Left renal pelvis (tissue), 4 donors: ENCODE data around the gene EDN2. TPM values are rescaled to one million over a fixed set of nuclear protein-coding genes. Genes with fewer than 3 reads are reported as not detected.

Experiments
- DNase-seq, 4 donors: peaks; one replicate each; pipeline ENCODE4 v3.0.0-alpha.2; 2013; ENCODE audit warnings: low read depth in 4 of 4, low spot score in 3 of 4
- polyA plus RNA-seq, 4 donors: library from polyadenylated mRNA; unstranded; fragments of 120-200 nt; gene quantifications; one replicate each; pipeline ENCODE4 v1.2.1, GENCODE V29; 2013; ENCODE audit not compliant: insufficient read length in 4 of 4

The EDN2 gene
- 1 to 10 TPM in 2 of 4 donors, under 1 TPM in 2; 0.11 to 6.6 (median 1.8) TPM for polyA plus RNA-seq

DNA sequence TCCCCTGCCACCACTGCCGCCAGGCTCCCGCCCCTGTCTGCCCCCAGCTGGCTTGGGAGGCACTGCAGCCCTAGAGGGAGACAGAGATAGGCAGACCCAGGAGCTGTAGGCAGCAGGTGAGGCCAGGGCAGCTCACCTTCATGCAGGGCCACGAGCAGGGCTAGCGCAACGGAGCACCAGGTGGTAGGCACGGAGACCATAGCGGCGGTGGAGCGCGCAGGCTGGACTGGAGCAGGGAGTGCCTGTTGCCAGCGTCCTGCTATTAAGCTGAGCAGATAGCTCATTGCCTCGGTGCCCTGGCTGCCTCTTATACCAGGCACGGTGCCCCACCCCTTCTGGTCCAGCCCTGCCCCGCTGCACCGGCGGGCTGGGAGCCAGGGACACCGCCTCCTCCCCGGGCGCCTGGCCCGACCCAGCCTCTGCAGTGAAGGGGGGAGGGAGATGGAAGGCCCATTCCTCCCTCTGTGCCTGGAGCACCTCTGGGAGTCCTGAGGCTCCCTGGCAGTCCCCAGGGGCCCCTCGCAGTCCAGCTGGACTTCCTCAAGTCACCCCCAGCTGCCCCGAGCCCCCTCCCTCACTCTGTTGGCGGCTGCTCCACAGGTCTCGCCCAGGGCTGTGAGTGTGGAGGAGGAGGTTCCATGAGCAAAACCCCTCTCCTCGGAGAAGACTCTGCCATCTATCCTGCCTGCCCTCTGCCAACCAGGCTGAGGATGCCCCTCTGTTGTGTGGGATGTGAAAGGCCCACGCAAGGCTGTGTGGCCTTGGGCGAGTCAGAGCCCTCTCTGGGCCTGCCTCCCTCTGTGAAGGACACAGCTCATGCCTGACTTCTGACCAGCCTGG is at the start of gene EDN2:
Gene EDN2 (minus strand): TSS at position 282 of the 840 bp plus-strand sequence. CDS start 82 bp downstream, at position 200.
- no peak for DNase-seq

DNA sequence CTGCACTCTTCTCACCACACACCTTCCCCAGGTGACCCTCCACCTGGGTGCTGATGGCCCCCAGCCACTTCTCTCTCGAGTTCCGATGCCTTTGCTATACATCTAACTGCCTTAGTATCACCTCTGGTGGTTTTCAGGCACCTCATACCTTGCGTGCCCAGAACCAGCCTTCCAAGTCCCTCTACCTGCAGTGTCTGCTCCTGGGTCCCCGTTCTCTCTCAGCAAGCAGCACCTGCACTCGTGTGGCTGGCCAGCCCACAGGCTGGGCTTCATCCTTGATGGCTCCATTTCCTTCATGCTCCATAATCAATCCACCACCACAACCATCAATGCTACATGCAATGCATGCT is 49.2 kb upstream of the EDN2 start:
- DNase-seq: no peak

DNA sequence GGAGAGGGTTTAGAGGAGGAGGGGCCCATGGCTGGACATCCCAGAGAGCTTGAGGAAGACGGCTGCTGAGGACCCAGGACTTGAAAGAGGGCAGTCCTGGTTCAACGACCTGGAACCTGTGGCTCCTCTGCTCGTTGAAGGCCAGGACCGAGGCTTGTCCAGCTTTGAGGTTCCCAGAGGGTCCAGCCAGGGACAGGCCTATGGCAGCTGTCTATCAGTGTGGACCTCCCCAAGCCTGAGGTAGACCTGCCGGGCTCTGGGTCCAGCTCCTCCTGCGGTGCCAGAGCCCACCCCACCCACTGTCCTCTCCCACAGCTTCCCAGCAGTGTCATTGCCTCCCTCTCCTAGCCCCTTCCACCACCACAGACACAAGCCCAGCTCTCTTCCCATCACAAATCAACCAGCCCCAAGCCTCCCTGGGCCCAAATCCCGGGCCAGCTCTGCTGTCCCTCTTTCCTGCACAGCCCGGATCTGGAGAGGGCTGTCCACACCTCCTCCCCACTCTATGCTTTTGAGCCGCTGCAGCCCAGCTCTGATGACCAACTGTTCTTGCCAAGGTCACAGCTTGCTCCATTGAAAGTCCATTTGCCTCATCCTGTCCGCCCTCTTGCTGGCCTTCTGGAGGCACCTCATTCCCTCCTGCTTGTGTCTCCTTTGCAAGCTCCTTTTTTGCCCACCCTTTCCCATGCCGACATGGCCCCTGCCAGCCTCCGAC is 48.7 kb upstream of the EDN2 start:
- DNase-seq: no peak

DNA sequence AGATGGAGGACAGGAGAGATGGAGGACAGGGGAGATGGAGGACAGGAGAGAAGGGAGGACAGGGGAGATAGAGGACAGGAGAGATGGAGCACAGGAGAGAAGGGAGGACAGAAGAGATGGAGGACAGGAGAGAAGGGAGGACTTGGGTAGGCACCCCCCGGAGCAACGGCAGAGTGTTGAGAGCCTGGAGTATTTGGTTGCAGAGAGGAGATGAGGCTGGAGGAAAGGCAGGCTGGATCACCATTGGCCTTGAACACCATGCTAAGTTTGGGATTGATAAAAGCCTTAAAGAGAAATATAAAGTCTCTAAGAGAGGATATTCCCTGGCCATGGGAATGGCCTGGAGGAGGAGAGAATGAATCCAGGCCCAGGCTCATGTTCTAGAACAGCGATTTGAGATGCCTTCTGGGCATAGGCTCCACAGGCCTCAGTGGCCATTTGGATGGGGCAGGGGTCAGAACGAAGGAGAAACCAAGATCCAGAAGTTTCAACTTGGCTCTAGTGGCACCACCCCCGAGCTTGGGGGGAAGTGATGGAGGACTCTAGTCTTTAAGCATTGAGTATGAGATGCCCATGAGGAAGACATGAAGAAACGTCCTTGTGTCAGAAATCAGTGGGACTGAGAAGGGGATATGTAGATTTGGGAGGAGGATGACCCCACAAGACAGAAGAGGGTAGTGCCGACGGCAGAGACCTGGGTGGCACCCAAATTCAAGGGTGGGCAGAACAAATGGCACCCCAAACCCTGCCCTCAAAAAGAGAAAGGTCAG is 47.9 kb upstream of the EDN2 start:
- no peak for DNase-seq

DNA sequence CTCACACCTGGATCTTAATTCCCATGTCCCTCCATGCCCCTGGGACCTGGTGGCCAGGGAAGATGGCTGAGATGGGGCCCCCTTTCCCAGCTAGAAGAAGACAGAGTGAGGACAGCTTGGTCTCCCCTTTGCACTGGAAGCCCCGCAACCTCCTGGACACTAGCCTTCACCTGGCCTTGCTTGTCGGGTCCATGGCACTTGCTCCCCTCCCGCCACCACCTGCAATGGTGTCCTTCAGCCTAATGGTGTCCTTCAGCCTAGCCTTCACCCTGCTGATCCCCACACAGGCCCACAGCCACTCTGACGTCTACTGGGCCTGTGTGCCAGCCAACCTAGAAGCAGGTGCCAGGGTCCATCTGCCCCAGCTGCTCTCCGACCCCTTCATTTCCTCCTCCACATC is 45.9 kb upstream of the EDN2 start:
- no peak for DNase-seq

DNA sequence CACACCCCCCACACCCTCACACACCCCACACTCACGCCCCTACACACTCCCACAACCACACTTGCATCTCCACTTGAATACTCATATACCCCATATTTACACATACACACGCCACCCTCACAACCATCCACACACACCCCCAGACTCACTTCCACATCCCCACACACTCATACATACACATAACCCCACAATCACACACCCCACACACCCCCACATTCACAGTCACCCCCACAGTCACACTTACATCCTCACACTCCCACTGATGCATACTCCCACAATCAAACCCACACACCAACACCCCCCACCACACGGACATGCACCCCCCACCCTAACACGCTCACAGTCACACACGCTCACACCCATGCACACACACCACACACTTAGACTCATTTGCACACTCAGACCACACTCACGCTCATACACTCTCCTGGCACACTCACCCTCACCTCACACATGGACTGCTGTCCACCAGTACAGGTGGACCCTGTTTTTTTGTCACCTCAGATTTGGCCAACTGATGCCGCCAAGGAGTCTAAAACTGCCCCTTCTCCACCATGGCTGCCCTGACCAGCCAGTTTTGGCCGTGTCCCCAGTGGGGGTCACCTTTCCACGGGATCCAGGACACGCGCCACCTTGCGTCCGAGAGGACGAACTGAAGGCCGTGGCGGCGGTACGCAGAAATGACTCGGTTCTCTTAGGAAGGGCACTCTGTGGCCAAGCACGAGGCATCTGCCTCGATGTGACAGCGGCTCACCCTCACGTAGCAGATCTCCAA is 45.3 kb upstream of the EDN2 start:
- no peak for DNase-seq

DNA sequence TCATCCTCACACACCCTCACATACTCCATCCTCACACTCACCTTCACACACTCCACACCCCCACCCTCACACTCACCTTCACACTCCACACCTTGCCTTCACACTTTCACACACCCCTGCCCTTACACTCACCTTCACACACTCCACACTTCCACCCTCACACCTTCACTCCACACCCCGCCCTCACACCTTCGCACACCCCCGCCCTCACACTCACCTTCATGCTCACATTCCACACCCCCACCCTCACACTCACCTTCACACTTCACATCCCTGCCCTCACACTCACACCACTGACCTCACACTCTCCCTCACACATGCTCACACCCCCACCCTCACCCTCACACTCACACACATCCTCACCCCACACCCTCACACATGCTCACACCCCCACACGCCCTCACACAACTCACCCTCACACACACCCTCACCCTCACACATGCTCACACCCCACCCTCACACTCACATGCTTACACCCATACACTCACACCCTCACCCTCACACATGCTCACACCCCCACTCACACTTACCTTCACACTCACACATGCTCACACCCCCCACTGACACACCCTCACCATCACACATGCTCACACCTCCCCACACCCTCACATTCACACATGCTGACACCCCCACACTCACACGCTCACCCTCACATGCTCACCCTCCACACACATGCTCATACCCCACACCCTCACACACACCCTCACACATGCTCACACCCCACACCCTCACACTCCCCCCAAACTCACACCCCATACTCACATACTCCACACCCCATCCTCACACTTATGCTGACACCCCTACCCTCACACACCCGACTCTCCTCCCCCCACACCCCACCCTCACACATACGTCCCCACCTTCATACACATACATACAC is 44.5 kb upstream of the EDN2 start:
- no peak for DNase-seq

DNA sequence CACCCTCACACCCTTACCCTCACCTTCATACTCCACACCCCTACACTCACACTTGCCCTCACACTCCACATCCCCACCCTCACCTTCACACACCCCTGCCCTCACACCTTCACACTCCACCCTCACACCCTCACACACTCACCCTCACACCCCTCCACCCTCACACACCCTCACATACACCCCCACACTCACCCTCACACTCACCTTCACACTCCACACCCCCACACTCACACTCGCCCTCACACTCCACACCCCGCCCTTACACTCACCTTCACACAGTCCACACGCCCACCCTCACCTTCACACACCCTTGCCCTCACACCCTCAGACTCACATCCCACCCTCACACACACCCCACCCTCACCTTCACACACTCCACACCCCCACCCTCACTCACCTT is 43.6 kb upstream of the EDN2 start:
- no peak for DNase-seq

DNA sequence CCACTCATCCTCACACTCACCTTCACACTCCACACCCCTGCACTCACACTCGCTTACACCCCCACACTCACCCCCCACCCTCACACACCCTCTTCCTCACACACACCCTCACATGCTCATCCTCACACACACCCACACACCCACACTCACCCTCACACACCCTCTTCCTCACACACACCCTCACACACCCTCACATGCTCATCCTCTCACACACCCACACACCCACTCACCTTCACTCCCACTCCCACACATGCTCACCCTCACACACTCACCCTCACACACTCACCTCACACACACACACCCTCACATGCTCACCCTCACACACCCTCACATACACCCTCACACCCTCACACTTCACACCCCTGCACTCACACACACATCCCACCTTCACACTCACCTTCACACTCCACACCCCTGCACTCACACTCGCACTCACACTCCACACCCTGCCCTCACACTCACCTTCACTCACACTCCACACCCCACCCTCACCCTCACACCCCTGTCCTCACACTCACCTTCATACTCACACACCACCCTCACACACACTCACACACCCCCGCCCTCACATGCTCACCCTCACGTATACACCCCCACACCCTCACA is 42.6 kb upstream of the EDN2 start:
- no peak for DNase-seq

DNA sequence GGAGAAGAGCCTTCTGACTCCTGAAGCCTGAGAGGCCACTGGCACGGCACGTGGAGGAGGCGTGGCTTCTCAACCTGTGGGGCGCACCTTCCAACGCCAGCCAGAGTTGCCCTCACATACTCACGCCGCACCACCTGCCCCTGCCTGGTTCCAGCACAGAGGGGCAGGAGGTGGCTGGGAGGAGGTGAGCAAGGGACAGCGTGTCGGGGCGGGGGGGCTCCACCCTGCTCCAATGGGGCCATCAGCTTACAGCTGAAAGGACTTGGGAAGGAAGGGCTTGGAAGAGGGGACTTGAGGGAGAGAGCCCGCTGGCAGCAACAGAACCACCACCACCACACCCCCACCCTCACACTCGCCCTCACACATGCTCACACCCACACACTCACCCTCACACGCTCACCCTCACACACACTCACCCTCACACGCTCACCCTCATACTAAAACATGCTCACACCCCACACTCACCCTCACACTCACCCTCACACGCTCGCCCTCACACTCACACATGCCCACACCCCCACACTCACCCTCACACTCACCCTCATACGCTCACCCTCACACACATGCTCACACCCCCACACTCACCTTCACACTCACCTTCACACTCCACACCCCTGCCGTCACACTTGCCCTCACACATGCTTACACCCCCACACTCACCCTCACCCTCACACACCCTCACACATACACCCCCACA is 41.6 kb upstream of the EDN2 start:
- DNase-seq: no peak

DNA sequence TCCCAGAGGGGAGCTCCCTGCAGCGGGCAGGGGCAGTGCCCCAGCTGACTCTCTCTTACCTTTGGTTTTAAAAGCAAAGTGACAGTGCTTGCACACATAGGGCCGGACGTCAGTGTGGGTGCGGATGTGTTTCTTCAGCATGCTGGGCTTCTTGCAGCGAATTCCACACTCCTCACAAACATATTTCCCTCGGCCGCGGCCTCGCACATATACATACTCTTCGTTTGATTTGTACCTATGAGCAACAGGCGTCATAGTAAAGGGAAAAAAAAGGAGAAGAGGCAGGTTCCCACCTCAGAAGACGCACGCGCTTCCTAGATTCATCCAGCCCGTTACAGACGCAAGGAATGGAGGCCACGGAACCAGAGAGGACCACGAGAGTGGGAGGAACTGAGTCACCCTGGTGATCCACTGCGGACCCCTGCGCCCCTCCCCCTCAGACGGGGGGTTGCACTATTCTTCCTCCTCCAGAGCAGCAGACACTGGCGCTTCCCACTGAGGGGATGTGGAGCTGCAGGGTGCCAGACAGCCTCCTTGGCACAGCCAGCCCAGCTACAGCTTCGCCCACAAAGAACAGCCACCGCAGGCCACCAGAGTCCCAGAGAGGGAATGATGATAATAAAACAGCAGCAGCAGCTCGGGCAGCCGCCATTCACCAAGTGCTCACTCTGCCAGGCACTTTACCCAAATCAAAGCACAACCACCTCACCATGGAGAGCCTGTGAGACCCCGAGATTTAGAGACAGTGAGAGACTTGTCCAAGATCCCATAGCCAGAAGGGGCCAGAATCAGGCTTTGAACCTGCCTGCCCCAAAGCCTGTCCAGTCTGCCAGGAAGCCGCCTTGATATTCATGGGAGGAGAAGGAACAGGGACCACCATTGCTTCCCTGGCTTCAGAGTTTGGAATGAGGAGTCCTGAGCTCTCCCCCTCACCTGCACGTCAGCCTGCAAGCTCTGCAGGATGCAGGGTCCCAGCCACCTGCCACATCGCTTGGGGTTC is 40.5 kb upstream of the EDN2 start:
- no peak for DNase-seq

DNA sequence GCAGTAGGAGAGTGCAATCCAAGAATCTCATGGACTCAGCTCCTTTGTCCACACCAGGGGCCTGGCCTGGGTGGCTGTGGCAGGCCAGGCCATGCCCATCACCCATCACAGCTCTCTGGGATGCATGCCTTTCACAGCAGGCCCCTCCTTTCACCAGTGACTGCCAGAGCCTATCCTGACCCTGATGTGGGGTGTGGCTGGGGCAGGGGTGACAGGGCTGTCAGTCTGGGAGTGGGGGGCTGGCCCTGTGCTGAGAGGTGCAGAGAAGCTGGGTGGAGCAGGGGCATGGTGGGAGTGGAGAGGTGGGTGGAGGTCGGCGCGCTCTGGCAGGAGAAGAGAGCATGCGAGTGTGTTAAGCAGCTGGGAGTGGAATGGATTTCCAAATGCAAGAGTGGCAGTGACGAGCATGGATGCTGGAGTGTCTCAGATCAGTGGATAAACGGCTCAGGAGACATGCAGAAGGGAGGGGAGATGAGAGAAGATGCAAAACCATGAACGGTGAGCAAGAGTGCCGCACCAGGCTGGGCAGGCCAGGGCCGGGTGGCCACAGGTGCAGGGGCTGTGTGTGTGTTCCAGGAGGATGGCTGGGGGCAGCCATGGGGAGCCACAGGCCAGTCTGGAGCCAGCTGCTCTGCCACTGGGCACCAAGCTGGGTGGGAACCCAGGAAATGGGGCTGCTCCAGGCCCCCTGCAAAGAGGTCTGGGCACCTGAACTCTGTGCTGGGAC is 39.6 kb upstream of the EDN2 start:
- no peak for DNase-seq

DNA sequence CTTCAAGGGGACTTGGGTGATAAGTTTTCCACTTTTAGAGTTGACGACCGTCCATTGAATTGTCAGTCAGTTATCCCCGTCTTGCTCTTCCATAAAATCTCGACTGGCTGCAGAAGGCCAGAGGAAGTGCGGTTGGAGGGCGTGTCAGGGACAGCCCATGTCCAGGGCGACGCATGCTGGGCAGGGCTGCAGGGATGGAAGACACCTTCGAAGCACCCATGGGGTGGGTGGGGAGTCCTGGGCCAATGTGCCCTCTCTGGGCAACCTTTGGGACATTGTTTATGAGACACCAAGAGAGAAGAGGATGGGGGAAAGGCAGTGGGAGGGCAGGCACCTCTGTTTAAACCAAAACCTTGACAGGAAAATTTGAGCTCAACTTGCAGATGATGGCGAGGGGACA is 38.6 kb upstream of the EDN2 start:
- no peak for DNase-seq

DNA sequence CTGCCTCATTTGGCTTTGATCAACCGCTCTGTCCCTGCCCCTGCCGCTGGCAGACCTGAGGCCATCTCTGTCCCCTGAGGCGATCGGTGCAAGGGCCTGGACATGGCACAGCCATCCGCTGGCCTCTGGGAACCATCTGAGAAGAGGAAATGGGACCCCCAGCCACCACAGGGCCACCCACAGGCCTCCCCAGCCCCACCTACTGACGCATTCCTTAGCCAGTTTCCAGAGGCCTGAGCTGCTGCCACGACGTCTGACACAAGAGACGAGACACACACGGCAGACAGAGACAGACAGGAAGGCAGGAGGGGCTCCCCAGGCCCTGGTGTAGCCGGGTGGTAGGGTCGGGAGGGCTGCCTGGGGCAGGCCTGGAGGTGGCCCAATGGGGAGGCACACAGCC is 37.3 kb upstream of the EDN2 start:
- no peak for DNase-seq

DNA sequence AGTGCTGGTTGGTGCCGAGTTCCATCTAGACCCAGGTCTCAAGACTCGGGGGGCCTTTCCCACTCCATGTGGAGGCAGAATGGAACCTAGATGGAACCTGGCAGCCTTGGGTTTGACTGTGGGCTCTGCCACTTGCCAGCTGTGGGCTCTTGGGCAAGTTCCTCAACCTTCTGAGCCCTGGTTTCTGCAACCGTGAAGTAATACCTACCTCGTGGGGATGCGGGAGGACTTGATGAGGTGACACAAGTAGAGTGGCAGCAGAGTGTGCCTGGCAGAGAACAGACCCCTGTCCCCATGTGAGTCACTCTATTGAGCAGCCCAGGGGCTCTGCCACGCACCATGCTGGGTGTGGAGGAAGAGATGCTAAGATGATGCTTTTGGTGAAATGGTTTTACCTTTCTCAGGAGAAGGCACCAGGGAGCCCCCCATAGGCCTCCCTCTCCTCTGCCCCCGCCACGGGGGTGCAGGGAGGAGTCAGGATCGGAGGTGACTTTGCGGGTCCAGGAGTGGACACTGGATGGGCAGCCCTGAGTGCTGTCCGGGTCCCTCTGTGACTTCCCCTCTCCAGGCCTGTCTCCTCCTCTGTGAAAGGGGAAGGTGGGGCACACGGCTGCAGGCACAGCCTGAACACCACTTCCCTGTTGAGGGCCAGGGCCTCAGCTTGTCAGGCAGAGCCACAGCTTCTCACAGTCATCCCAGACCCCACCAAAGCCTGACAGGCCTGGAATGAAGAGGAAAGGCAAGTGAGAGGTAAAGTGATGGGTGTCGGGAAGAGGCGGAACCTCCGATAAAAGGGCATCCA is 36.7 kb upstream of the EDN2 start:
- no peak for DNase-seq

DNA sequence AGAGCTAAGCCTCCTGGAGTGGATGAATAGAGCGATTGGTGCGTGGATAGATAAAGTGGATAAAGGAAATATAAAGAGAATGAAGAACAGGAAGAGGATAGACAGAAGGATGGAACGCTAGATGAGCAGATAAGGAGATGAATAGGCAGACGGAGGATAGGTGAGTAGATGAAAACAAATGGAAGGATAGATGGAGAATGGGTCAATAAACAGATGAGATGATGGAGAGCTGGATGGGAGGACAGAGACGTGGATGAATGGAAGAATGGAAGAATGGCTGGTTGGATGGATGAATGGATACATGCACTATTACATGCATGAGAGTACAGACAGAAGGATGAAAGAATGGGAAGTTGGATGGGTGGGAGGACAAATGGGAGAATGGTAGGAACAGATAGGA is 35.2 kb upstream of the EDN2 start:
- DNase-seq: no peak
